ENCODE measurements around the gene TRIO. TPM values are rescaled to one million over a fixed set of nuclear protein-coding genes. Genes with fewer than 3 reads are reported as not detected.

The TRIO gene
- total RNA-seq, 6 experiments from 2014 or later: 167 to 219 (median 190) TPM

- TF ChIP-seq CTCF (IDR thresholded peaks at IDR 0.05): no peak
- H3K27ac Mint-ChIP-seq: peak overlapping the region; percentile 16
- H3K4me1 Mint-ChIP-seq (ENCODE audit: low read depth): peaks cover 88% of the 10 kb centered on the region
- H3K4me3 Mint-ChIP-seq: peak overlapping the region; percentile 10; the same call in 1 of the 2 replicates
- no peaks in the 10 kb centered on the region; the same call in 1 of the 2 replicates for H3K9me3 Mint-ChIP-seq
- H3K27me3 Mint-ChIP-seq (ENCODE audit: insufficient read depth): peaks cover 59% of the 10 kb centered on the region
- peaks cover 71% of the 10 kb centered on the region for H3K36me3 Mint-ChIP-seq (ENCODE audit: low read depth)
- no peak for DNase-seq
Observed at GRCh38 chr5:14413331-14413750, 270.2 kb downstream of the TRIO start.

GRCh38 chr5:14414007-14414406, 270.9 kb downstream of the TRIO start:
- Mint-ChIP-seq H3K9me3 (no peaks in the 10 kb centered on the region; the same call in 1 of the 2 replicates), H3K27me3 (ENCODE audit: insufficient read depth) (peaks cover 59% of the 10 kb centered on the region), H3K27ac (peak overlapping the region; percentile 16; the same call in 1 of the 2 replicates), H3K4me3 (no peak overlapping the region), H3K36me3 (ENCODE audit: low read depth) (peaks cover 77% of the 10 kb centered on the region), H3K4me1 (ENCODE audit: low read depth) (peaks cover 93% of the 10 kb centered on the region)
- DNase-seq: no peak
- no peak for TF ChIP-seq CTCF (IDR thresholded peaks at IDR 0.05)

GRCh38 chr5:14414656-14415023, 271.5 kb downstream of the TRIO start:
- no peak overlapping the region; the same call in 1 of the 2 replicates for H3K4me3 Mint-ChIP-seq

GRCh38 chr5:14415024-14415697, 272.0 kb downstream of the TRIO start:
- Mint-ChIP-seq H3K4me1 (ENCODE audit: low read depth) (peaks cover 94% of the 10 kb centered on the region), H3K4me3 (peak overlapping the region; percentile 28; the same call in 1 of the 2 replicates), H3K36me3 (ENCODE audit: low read depth) (peaks cover 74% of the 10 kb centered on the region), H3K9me3 (no peaks in the 10 kb centered on the region; the same call in 1 of the 2 replicates), H3K27ac (peak overlapping the region; percentile 90), H3K27me3 (ENCODE audit: insufficient read depth) (peaks cover 49% of the 10 kb centered on the region)
- DNase-seq: no peak
- TF ChIP-seq CTCF (IDR thresholded peaks at IDR 0.05): no peak

More at GRCh38 chr5:14414656-14415023, 271.5 kb downstream of the TRIO start:
- peaks cover 76% of the 10 kb centered on the region for H3K36me3 Mint-ChIP-seq (ENCODE audit: low read depth)
- peak overlapping the region; percentile 7; the same call in 1 of the 2 replicates for H3K27ac Mint-ChIP-seq
- TF ChIP-seq CTCF (IDR thresholded peaks at IDR 0.05): no peak
- no peaks in the 10 kb centered on the region; the same call in 1 of the 2 replicates for H3K9me3 Mint-ChIP-seq
- H3K4me1 Mint-ChIP-seq (ENCODE audit: low read depth): peaks cover 93% of the 10 kb centered on the region
- DNase-seq: no peak
- H3K27me3 Mint-ChIP-seq (ENCODE audit: insufficient read depth): peaks cover 54% of the 10 kb centered on the region

DNA sequence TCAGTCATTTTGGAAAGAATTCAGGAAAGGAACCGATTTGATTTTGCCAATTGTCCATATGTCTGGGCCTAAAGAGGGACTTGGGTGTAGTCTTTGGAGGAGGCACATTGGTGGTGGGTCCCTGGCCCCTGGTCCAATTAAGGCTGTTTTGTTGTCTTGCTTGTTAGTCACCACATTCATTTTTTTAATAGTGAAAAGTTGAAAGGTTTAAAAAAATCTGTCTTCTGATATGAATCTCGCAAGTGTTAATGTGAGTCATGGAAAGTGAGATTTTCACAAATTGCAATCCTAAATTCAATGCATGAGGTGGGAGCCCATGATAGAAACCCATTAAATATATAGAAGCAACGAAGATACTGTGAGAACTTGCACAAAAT, 272.5 kb downstream of the TRIO start:
- peak overlapping the region; percentile 90 for H3K27ac Mint-ChIP-seq
- H3K4me1 Mint-ChIP-seq (ENCODE audit: low read depth): peaks cover 94% of the 10 kb centered on the region
- DNase-seq: no peak
- no peak for TF ChIP-seq CTCF (IDR thresholded peaks at IDR 0.05)
- peaks cover 74% of the 10 kb centered on the region for H3K36me3 Mint-ChIP-seq (ENCODE audit: low read depth)
- H3K27me3 Mint-ChIP-seq (ENCODE audit: insufficient read depth): peaks cover 44% of the 10 kb centered on the region
- H3K4me3 Mint-ChIP-seq: peak overlapping the region; percentile 28; the same call in 1 of the 2 replicates
- H3K9me3 Mint-ChIP-seq: no peaks in the 10 kb centered on the region; the same call in 1 of the 2 replicates

Measured in HFFc6 (cell line).